AG09319 (cell line): ENCODE data around the gene ATN1.

Experiments
- DNase-seq: peaks from one replicate; pipeline ENCODE4 v3.0.0-alpha.2; 2010; ENCODE audit warnings: low read depth; ENCODE audit errors: extremely low read depth
- CTCF ChIP-seq: IDR thresholded peaks from 2 replicates; pipeline ENCODE4 v1.5.1; 2011; ENCODE audit warnings: low read depth, mild to moderate bottlenecking, inconsistent platforms, low read length, moderate library complexity

ATN1 gene

GRCh38 chr12:6941267-6941666 is 13.5 kb downstream of the ATN1 start:
- no peak for DNase-seq
- no peak for TF ChIP-seq CTCF

GRCh38 chr12:6941782-6942181 is 14.0 kb downstream of the ATN1 start:
- no peak for TF ChIP-seq CTCF
- DNase-seq = no peak

GRCh38 chr12:6942331-6942665 is 14.5 kb downstream of the ATN1 start:
- no peak for DNase-seq
- no peak for TF ChIP-seq CTCF

GRCh38 chr12:6943389-6943721 is 15.6 kb downstream of the ATN1 start:
- peak; percentile 84 for DNase-seq
- TF ChIP-seq CTCF = no peak

GRCh38 chr12:6943722-6944380 is 16.1 kb downstream of the ATN1 start, which contains the start of the genes C12orf57 and RNU7-1:
C12orf57 (plus strand) TSS chr12:6944022; CDS start chr12:6944122, 100 bp downstream.
RNU7-1 (plus strand) TSS chr12:6943816.
- TF ChIP-seq CTCF = no peak
- DNase-seq = no peak

- TF ChIP-seq CTCF = peak; percentile 87
- DNase-seq = peak; percentile 85
Measured at GRCh38 chr12:6944381-6945186, 16.8 kb downstream of the ATN1 start.

- no peak for TF ChIP-seq CTCF
- DNase-seq = no peak
Measured at GRCh38 chr12:6945613-6946012, 17.9 kb downstream of the ATN1 start.
